Right hindlimb (tissue), 1 donor: ENCODE data around the gene SCYGR4.
"Not testable (repeated sequence)": the region's sequence is repeated elsewhere in the genome, so short reads cannot be mapped to it uniquely, and the experiment has no call there.

Experiments
- DNase-seq: peaks from one replicate; pipeline ENCODE4 v3.0.0-alpha.2; 2018

SCYGR4 gene

DNA sequence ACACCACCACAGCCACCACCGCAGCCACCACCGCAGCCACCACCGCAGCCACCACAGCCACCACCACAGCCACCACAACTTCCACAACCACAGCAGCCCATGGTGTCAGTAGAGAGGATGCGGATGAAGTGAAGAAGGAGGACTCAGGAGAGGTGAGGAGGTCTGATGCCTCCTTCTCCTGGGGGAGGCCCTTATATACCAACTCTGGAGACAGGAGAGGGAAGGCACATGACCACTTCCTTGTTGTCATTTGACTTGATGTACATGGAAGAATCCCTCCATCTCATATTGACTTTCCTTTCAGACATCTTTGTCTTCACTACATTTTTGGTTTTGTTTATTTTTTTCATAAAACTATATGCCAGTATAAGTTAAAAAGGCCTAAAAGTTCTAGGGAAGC lies 2.6 kb upstream of the SCYGR4 start, which contains the start of gene SCYGR3:
SCYGR3 (minus strand) TSS at position 101 of the 400 bp plus-strand sequence; CDS start at position 101, 0 bp downstream.
- no peak for DNase-seq

DNA sequence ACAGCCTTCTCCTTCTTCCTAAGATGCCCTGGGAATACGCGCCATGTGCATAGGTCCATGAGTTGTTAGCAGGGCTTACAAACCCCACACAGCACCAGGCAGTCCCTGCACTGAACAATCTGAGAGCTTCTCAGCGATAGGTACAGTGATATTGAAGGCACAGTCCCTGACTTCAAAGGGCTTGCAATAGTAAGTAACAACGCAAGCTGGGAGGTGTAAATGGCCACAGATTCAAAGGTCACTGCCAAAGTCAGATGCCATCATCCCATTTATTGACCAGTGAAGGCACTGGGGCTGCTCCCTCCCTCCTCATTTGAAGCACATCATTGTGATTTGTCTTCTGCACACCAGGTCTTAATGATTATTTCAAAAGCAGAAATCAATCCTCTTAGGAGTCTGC lies 2.1 kb upstream of the SCYGR4 start:
- DNase-seq = no peak

- no peak for DNase-seq
These were observed 1.4 kb upstream of the SCYGR4 start for GRCh38 chr2:227615906-227616305.

GRCh38 chr2:227616631-227617030 lies 667 bp upstream of the SCYGR4 start:
- no peak for DNase-seq

- no peak for DNase-seq
These were observed 5.9 kb downstream of the SCYGR4 start for GRCh38 chr2:227623226-227623625.

GRCh38 chr2:227625420-227625819 lies 8.1 kb downstream of the SCYGR4 start:
- DNase-seq = no peak

DNA sequence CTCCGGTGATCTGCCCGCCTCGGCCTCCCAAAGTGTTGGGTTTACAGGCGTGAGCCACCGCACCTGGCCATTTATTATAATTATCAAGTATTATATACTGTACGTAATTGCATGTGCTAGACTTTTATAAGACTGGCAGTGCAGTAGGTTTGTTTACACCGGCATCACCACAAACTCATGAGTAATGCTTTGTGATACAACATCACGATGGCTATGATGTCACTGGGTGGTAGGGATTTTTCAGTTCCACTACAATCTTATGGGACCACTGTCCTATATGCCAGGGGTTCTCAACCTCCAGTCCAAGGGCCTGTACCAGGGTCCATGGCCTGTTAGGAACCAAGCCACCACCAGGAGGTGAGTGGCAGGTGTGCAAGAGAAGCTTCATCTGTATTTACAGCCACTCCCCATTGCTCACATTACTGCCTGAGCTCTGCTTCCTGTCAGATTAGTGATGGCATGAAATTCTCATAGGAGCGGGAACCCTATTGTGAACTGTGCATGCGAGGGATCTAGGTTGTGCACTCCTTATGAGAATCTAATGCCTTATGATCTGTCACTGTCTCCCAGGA lies 9.4 kb downstream of the SCYGR4 start:
- no peak for DNase-seq

DNA sequence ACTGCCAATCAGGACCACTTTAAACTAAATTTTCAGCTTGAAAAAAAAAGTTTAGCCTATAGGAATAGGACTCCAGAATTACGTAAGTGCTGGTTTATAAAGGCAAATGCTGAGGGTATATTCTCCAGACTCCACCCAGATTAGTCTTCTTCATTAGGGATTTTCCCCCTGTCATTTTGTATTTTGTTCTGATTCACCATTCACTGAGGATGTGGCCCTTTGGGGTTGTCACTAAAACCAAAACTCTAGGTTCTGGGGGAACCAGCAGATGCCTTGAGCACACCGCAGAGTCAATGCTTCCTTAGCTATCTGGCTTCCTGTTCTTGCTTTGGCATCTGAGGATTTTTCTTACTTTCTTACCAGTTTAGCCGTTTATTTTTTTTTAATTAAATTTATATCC lies 10.5 kb downstream of the SCYGR4 start:
- DNase-seq = no peak

DNA sequence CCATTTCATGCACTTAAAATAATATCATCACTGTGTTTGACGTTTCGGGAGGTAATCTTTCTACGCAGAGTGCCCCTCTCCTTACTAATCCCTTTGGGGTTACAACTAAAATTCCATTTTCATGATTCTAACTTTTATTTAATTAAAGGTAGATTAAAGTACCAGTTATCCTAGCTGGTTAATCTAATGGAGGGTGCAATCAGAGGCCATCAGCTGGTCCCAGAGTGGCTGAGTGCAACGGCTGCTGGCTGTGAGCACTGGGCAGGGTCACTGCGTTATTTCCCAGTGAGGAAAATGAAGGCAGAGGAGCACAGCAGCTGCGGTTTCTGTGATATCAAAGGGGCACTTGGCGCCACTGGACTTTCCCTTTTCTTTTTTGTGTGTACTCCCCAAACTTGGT lies 12.1 kb downstream of the SCYGR4 start:
- no peak for DNase-seq

- DNase-seq = no peak
These were observed 13.0 kb downstream of the SCYGR4 start for GRCh38 chr2:227630322-227630721.

DNA sequence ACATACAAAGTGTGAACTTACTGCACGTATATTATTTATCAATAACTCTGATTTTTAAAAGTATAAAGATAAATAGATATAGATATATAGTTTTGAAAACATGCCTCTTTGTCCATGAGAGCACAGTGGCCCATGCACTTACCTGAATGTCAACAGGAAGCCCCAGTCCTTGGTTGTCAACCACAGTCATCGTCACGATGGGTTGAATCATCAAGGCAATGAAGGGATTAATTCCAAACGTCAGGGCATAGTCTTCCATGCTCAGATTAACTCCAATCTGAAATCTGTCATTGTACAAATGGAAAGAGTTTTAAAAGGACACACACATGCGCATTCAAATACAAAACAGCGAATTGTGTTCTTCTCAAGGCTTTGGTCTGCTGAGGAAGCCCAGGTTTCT lies 15.5 kb downstream of the SCYGR4 start:
- DNase-seq = no peak

- no peak for DNase-seq
These were observed 16.9 kb downstream of the SCYGR4 start for GRCh38 chr2:227634201-227634600.

- no peak for DNase-seq
These were observed 25.4 kb downstream of the SCYGR4 start for GRCh38 chr2:227642656-227643055.

GRCh38 chr2:227643990-227644551 lies 26.8 kb downstream of the SCYGR4 start:
- DNase-seq = no peak

GRCh38 chr2:227653419-227653818 lies 36.1 kb downstream of the SCYGR4 start:
- DNase-seq = no peak

- no peak for DNase-seq
These were observed 37.1 kb downstream of the SCYGR4 start for GRCh38 chr2:227654426-227654825.

DNA sequence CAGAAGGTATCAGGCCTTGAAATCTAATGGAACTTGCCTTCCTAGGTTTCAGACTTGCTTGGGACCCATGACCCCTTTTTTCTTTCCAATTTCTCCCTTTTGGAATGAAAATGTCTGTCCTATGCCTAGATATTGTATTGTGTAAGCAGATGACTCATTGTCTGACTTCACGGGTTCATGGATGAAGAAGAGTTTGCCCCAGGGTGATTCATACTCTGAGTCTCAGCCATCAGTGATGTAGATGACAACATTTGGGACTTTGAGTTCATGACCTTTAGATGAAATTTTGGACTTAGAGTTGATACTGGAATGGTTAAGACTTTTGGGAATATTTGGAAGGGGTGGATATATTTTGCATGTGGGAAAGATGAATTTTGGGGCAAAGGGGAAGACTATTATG lies 38.2 kb downstream of the SCYGR4 start:
- DNase-seq = no peak

DNA sequence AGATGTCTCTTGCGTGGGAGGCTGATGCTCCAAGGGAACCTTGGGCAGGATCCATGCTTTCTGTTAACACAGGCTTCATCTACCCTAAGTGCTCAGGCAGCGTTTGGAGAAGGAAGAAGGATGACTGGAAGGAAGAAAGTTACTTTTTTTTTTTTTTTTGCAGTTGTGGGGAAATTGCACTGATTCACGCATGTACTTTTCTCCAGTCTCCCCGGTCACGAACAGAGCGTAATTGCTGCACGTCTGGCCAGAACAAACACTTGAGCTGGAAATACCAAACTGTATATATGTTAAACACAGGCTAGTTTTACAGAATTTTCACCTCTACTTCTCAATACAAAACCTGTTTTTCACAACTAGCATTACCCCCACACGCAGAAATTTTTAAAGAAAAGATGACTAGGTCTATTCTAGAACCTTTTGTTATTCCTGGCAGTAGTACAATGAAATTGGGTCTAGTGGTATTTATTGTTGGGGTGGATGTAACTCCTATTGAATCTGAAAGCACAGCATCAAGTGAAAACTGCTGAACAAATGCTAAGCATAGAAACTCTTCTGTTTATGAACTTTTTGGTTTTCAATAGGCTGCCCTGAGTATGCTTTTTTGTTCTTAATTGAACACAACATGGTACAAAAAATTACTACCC lies 40.0 kb downstream of the SCYGR4 start:
- no peak for DNase-seq

- no peak for DNase-seq
These were observed 43.8 kb downstream of the SCYGR4 start for GRCh38 chr2:227661025-227661649.

GRCh38 chr2:227661827-227662226 lies 44.5 kb downstream of the SCYGR4 start:
- no peak for DNase-seq

DNA sequence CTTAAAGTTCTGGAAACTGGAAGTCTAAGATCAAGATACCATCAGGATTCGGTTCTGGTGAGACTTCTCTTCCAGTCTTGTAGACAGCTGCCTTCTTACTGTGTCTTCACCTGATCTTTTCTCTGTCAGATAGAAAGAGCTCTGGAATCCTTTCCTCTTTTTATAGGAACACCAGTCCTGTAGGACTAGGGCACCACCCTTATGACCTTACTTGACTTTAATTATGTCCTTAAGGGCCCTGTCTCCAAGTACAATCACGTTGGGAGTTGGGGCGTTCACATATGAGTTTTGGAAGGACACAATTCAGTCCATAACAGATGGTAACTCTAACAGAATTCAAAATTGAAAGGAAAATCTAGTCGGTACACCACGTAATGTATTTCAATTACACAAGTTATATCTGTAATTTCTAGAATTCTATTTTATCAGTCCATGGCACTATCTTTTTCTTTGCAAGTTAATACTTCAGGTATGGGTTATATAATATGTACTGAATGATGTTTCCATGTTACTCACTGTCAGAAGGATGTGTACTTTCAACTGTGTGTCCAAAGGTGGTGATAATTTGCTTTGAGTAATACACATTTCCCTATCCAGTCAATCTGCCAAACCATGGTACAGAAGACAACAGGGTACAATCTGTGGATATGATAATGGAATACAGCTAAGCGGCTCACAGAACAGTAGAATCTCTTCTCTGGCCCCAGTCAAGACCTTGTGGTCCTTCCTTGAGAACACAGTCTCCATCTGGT lies 48.1 kb downstream of the SCYGR4 start:
- no peak for DNase-seq

- not testable (repeated sequence) for DNase-seq
These were observed 49.4 kb downstream of the SCYGR4 start, which contains the start of gene SCYGR5 for GRCh38 chr2:227666631-227667170. Gene SCYGR5 (plus strand): TSS chr2:227666804. CDS start chr2:227666804, 0 bp downstream.
